KMS-11 (cell line): Measurements from ENCODE around the gene PHF5A.

ENCODE experiments used
- H2AFZ ChIP-seq: fragments of 200-600 bp; sonication (generic); 2 replicates; pipeline ENCODE4 v1.6.1; 2016; ENCODE audit warnings: antibody characterized with exemption, mixed run types, low read depth
- H3K27ac ChIP-seq: fragments of 200-600 bp; sonication (generic); 2 replicates; pipeline ENCODE4 v1.6.1; 2016; ENCODE audit warnings: mild to moderate bottlenecking, mixed run types
- H3K27me3 ChIP-seq: fragments of 200-600 bp; sonication (generic); 2 replicates; pipeline ENCODE4 v1.6.1; 2017; ENCODE audit warnings: mild to moderate bottlenecking, low read depth, mixed run types, moderate library complexity; ENCODE audit not compliant: insufficient read depth
- H3K36me3 ChIP-seq: fragments of 200-600 bp; sonication (generic); 2 replicates; pipeline ENCODE4 v1.6.1; 2017; ENCODE audit warnings: mild to moderate bottlenecking, mixed run types; ENCODE audit not compliant: insufficient read depth
- H3K4me1 ChIP-seq: fragments of 200-600 bp; sonication (generic); 2 replicates; pipeline ENCODE4 v1.6.1; 2016; ENCODE audit warnings: mild to moderate bottlenecking, low read depth, mixed run types; ENCODE audit not compliant: poor library complexity, severe bottlenecking
- H3K4me2 ChIP-seq: fragments of 200-600 bp; sonication (generic); 2 replicates; pipeline ENCODE4 v1.7.0; 2016; ENCODE audit warnings: mild to moderate bottlenecking, mixed run types
- H3K4me3 ChIP-seq: fragments of 200-600 bp; sonication (generic); IDR thresholded peaks from 2 replicates; pipeline ENCODE4 v1.6.1; 2017; ENCODE audit warnings: low read depth, low read length, mixed read lengths; ENCODE audit not compliant: insufficient read depth
- H3K79me2 ChIP-seq: fragments of 200-600 bp; sonication (generic); 2 replicates; pipeline ENCODE4 v1.6.1; 2016; ENCODE audit warnings: low read depth, mixed run types; ENCODE audit not compliant: insufficient read depth
- H3K9ac ChIP-seq: fragments of 200-600 bp; sonication (generic); 2 replicates; pipeline ENCODE4 v1.6.1; 2016; ENCODE audit warnings: mild to moderate bottlenecking, mixed run types
- H4K20me1 ChIP-seq: fragments of 200-600 bp; sonication (generic); 2 replicates; pipeline ENCODE4 v1.6.1; 2016; ENCODE audit warnings: mild to moderate bottlenecking, mixed run types; ENCODE audit not compliant: insufficient read depth
- CTCF ChIP-seq: fragments of 200-600 bp; sonication (generic); conservative IDR thresholded peaks from 2 replicates; pipeline ENCODE4 v1.6.1; 2017; ENCODE audit warnings: low read depth, mild to moderate bottlenecking, antibody characterized with exemption, low read length, moderate library complexity, mixed read lengths

Gene PHF5A

GRCh38 chr22:41447435-41448188 lies 20.9 kb downstream of the PHF5A start:
- H3K4me1 ChIP-seq, result peaks cover 21% of the 10 kb centered on the region
- no peak for TF ChIP-seq CTCF
- H3K79me2 ChIP-seq, result peaks cover 47% of the 10 kb centered on the region
- peak overlapping the region; percentile 99 for H3K9ac ChIP-seq
- H4K20me1 ChIP-seq, result no peaks in the 10 kb centered on the region; the same call in 1 of the 2 replicates
- peak overlapping the region; percentile 90 for H3K4me2 ChIP-seq
- H3K27me3 ChIP-seq, result no peaks in the 10 kb centered on the region
- no peak overlapping the region for H3K4me3 ChIP-seq
- H3K27ac ChIP-seq, result peak overlapping the region; percentile 97
- no peaks in the 10 kb centered on the region for H3K36me3 ChIP-seq
- peak overlapping the region; percentile 59 for H2AFZ ChIP-seq

- H3K79me2 ChIP-seq, result peaks cover 55% of the 10 kb centered on the region
- peak within 1 kb of the TSS; percentile 59 for H2AFZ ChIP-seq
Measured at GRCh38 chr22:41446639-41447434, 21.7 kb downstream of the PHF5A start, which contains the start of gene TOB2. Gene TOB2, minus strand, starts transcription at chr22:41446801. Its CDS starts 9,456 bp downstream, at chr22:41437345.

GRCh38 chr22:41446057-41446501 lies 22.4 kb downstream of the PHF5A start:
- TF ChIP-seq CTCF, result no peak
- Histone ChIP-seq H4K20me1 (no peaks in the 10 kb centered on the region; the same call in 1 of the 2 replicates), H3K4me2 (peak overlapping the region; percentile 90), H3K9ac (peak overlapping the region; percentile 99), H3K27ac (peak overlapping the region; percentile 97), H3K27me3 (no peaks in the 10 kb centered on the region), H2AFZ (peak overlapping the region; percentile 59; the same call in 1 of the 2 replicates), H3K79me2 (peaks cover 63% of the 10 kb centered on the region), H3K4me3 (no peak overlapping the region), H3K4me1 (peaks cover 36% of the 10 kb centered on the region), H3K36me3 (no peaks in the 10 kb centered on the region)

More at GRCh38 chr22:41446639-41447434, 21.7 kb downstream of the PHF5A start, which contains the start of gene TOB2:
- no peak for TF ChIP-seq CTCF
- Histone ChIP-seq H3K27me3 (no peaks in the 10 kb centered on the region), H3K4me3 (no peak within 1 kb of the TSS), H3K4me2 (peak within 1 kb of the TSS; percentile 90), H4K20me1 (no peaks in the 10 kb centered on the region; the same call in 1 of the 2 replicates), H3K36me3 (no peaks in the 10 kb centered on the region), H3K9ac (peak within 1 kb of the TSS; percentile 99), H3K27ac (peak within 1 kb of the TSS; percentile 97), H3K4me1 (peaks cover 29% of the 10 kb centered on the region)

GRCh38 chr22:41445129-41446056 lies 23.1 kb downstream of the PHF5A start:
- no peaks in the 10 kb centered on the region; the same call in 1 of the 2 replicates for H4K20me1 ChIP-seq

More at GRCh38 chr22:41445129-41446056, 23.1 kb downstream of the PHF5A start:
- no peaks in the 10 kb centered on the region for H3K27me3 ChIP-seq
- H3K4me2 ChIP-seq, result peak overlapping the region; percentile 90
- no peak overlapping the region; the same call in 1 of the 2 replicates for H2AFZ ChIP-seq
- H3K27ac ChIP-seq, result peak overlapping the region; percentile 97
- H3K36me3 ChIP-seq, result no peaks in the 10 kb centered on the region
- H3K4me1 ChIP-seq, result peaks cover 41% of the 10 kb centered on the region
- H3K9ac ChIP-seq, result peak overlapping the region; percentile 99
- TF ChIP-seq CTCF, result no peak
- H3K79me2 ChIP-seq, result peaks cover 69% of the 10 kb centered on the region
- peak overlapping the region; percentile 44 for H3K4me3 ChIP-seq
